Stimulated activated naive CD8-positive, alpha-beta T cell treated with anti-CD3 and anti-CD28 coated beads, Interleukin-15, Interleukin-2, amounts not matched to agents 100 U/mL and 50 U/mL, for 24 hours (primary cell): Measurements from ENCODE around the gene TMEM217.
"Not testable (repeated sequence)": the region's sequence is repeated elsewhere in the genome, so short reads cannot be mapped to it uniquely, and the experiment has no call there.

ENCODE experiments used
- ATAC-seq: fragments of 150-1000 bp; cut with Tn5 transposase; one replicate; pipeline ENCODE4 v1.10.0; 2021
- DNase-seq: peaks from one replicate; pipeline ENCODE4 v3.0.0; 2021

The TMEM217 gene

DNA sequence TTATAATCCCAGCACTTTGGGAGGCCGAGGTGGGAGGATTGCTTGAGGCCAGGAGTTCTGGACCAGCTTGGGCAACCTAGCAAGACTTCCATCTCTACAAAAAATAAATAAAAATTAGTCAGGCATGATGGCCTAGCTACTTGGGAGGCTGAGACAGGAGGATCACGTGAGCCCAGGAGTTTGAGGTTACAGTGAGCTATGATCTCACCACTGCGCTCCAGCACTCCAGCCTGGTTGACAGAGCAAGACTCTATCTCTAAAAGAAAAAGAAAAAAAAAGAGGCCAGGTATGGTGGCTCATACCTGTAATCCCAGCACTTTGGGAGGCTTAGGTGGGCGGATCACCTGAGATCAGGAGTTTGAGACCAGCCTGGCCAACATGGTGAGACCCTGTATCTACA lies 77.3 kb downstream of the TMEM217 start:
- not testable (repeated sequence) for ATAC-seq, DNase-seq

DNA sequence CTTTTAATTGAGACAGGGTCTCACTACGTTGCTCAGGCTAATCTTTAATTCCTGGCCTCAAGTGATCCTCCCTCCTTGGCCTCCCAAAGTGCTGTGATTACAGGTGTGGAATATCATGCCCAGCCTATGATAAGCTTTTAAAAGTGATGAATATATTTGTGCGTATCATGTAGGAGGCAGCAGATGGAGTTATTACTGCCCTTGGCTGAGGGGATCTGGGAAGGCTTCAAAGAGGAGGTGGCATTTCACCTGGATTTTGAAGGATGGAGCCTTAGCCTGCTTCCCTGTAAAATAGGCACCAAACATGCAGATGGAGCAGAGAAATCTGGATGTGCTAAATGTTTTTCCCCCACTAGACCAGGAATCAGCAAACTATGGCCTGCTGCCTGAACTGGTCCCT lies 77.9 kb downstream of the TMEM217 start:
- no peak for DNase-seq
- ATAC-seq = no peak

DNA sequence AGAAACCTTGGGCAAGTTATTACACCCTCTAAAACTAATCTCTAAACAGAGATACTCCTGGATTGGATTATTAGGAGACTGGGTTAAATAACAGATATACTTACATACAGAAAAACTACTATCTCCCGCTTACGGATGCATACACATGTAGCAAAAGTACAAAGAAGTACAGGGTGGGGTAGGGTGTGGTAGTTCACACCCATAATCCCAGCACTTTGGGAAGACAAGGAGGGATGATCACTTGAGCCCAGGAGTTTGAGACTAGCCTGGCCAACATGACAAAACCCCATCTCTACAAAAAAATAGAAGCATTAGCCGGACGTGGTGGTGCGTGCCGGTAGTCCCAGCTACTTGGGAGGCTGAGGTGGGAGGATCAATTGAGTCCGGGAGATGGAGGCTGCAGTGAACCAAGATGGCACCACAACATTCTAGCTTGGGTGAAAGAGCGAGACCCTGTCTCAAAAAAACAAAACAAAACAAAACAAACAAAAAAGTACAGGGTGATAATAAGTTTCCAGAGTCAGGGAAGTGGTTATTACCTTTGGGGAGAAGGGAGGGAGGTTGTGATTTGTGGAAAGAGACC lies 79.9 kb downstream of the TMEM217 start:
- ATAC-seq (no peak), DNase-seq (no peak)

- ATAC-seq (no peak), DNase-seq (no peak)
Measured at GRCh38 chr6:37177077-37177934, 80.6 kb downstream of the TMEM217 start.

DNA sequence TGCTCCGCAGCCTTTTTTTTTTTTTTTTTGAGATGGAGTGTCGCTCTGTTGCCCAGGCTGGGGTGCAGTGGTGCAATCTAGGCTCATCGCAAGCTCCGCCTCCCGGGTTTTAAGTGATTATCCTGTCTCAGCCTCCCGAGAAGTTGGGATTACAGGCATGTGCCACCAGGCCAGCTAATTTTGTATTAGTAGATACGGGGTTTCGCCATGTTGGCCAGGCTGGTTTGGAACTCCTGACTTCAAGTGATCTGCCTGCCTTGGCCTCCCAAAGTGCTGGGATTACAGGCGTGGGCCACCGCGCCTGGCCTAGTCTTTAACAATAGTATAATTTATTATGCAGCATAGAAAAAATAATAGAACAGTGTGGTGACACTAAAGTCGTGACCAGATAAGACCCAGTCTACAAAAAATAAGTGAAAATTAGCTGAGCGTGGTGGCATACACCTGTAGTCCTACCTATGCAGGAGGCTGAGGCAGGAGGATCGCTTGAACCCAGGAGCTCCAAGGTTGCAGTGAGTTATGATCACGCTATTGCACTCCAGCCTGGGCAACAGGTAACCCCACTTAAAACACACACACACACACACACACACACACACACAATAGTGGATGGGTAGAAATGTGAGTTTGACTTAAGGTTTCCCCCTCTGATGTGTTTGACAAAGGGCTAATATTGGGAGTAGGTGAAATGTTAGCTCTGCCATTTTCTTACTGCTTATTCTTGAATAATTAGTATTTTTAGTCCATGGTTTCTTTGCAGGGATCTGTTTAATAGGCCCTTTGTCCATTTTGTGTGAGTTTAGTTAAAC lies 81.5 kb downstream of the TMEM217 start:
- DNase-seq (no peak), ATAC-seq (no peak)

DNA sequence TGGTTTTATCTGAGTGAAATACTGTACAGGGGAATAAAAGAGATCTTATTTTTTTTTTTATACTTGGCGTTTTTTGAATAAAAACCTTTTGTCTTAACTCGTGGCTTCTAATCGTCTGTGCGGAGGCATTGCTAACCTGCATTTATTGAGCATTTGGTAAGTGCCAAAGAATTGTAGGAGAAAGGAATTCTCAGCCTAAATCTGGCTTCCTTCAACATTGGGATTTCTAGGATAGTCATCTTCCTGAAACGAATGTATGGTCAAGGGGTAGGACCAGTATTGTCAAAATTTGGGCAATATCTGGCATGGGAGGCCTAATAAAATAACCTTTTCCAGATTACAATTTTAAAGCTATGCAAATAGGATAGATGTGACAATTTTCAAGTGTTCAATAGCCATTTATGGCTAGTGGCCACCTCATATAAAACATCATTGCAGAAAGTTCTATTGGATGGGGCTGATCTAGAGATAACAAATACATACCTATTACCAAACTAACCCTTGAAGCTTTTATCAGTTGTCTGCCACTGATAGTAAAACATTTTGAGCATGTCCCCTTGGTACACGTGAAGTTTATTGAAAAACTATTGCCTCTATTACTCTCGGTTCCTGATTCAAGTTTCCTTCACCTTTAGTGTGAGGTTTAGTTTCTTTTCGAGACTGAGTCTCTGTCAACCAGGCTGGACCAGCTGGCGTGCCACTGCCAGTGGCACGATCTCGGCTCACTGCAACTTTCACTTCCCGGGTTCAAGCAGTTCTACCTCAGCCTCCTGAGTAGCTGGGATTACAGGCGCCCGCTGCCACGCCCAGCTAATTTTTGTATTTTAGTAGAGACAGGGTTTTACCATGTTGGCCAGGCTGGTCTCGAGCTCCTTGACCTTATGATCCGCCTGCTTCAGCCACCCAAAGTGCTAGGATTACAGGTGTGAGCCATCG lies 82.3 kb downstream of the TMEM217 start:
- ATAC-seq (no peak), DNase-seq (no peak)

DNA sequence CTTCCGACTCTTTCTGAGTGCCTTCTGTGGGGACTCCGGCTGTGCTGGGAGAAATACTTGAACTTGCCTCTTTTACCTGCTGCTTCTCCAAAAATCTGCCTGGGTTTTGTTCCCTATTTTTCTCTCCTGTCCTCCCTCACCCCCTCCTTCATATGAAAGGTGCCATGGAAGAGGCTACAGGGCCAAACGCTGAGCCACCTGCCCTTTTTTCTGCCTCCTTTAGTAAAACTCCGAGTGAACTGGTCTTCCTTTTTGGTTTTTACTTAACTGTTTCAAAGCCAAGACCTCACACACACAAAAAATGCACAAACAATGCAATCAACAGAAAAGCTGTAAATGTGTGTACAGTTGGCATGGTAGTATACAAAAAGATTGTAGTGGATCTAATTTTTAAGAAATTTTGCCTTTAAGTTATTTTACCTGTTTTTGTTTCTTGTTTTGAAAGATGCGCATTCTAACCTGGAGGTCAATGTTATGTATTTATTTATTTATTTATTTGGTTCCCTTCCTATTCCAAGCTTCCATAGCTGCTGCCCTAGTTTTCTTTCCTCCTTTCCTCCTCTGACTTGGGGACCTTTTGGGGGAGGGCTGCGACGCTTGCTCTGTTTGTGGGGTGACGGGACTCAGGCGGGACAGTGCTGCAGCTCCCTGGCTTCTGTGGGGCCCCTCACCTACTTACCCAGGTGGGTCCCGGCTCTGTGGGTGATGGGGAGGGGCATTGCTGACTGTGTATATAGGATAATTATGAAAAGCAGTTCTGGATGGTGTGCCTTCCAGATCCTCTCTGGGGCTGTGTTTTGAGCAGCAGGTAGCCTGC lies 83.2 kb downstream of the TMEM217 start:
- ATAC-seq = no peak
- no peak for DNase-seq

GRCh38 chr6:37174196-37174514 lies 83.8 kb downstream of the TMEM217 start:
- ATAC-seq = no peak
- no peak for DNase-seq

- peak; percentile 54 for DNase-seq
- ATAC-seq = peak; percentile 40
Measured at GRCh38 chr6:37173493-37174195, 84.3 kb downstream of the TMEM217 start.

DNA sequence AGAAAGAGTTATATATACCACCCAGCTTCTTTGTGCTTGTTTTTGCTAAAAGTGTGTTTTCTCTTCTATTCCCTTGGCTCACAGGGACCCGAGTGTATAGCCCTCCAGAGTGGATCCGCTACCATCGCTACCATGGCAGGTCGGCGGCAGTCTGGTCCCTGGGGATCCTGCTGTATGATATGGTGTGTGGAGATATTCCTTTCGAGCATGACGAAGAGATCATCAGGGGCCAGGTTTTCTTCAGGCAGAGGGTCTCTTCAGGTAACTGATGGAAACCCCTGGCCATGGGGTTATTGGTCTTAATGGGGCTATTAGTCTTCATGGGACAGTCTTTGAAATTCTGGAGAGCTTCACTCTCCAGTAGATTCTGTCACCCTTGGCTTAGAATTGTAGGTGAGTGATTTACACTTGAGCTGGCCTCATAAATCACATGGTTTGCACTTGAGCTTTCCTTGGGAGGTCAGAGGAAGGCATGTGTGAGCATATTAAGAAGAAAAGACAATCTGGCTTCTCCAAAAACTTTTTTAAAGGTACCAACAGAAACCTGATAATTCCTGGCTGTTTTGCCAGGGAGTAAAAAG lies 84.9 kb downstream of the TMEM217 start:
- ATAC-seq (no peak), DNase-seq (no peak)

DNA sequence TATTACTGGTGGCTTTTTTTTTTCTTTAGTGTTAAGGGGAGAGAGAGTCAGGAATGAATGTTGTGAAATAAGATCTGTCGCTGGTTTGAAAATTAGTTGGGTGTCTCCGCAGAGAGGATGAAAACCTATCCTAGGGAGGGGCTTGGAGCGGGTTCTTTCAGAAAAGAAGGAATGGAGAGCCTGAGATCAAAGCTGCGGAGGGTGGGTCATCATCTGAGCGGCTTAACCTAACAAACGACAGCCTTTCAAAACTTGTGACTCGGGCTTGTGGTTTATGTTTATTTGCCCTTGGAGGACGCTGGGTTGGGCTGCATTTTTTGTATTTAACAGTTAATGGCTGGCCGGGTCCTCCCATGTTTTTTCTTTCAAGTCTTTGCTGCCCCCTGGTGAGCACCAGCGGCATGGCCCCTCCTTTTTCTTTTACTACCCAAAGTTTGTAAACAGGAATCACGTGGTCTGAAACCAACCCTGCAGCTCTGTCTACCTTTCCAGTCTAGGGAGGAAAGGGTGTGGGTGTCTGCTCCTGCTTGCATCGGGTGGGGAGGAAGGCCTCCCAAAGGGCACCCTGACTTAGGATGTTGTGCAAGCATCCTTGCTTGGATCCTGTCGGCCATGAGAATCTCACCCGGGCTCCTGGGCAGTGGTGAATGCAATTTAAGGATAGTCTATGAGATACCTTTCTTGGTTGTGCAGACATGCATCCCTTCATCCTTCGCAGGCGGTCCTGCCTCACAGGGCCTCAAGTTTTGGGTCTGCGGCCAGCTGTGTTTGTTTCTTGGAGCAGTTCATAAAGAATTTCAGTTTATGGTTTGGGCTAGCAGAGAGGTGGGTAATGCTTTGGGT lies 85.8 kb downstream of the TMEM217 start:
- ATAC-seq = peak; percentile 1
- peak; percentile 87 for DNase-seq

DNA sequence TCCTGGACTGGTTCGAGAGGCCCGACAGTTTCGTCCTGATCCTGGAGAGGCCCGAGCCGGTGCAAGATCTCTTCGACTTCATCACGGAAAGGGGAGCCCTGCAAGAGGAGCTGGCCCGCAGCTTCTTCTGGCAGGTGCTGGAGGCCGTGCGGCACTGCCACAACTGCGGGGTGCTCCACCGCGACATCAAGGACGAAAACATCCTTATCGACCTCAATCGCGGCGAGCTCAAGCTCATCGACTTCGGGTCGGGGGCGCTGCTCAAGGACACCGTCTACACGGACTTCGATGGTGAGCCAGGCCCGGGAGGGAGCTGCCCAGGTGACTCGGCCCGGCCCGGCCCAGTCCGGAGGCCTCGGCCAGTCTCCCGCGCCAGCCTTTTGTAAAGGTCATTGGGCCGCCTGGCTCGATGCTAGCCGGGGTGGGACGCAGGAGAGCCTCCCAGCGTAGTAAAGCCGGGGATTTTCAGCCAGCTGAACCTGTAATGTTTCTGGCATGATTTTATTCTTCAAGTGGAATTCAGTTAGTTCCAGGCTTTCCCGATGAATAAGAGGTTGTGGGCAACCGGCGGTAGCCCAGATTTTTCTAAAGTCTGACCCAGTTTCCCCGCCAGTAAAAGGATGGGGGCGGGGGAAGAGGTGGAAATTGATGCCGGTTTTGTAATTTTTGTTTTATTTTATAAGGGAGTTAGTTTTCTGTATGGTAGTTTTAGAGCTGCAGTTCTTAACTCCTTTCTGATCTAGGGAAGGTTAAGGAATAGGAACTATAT lies 86.6 kb downstream of the TMEM217 start:
- ATAC-seq = no peak
- peak; percentile 45 for DNase-seq

DNA sequence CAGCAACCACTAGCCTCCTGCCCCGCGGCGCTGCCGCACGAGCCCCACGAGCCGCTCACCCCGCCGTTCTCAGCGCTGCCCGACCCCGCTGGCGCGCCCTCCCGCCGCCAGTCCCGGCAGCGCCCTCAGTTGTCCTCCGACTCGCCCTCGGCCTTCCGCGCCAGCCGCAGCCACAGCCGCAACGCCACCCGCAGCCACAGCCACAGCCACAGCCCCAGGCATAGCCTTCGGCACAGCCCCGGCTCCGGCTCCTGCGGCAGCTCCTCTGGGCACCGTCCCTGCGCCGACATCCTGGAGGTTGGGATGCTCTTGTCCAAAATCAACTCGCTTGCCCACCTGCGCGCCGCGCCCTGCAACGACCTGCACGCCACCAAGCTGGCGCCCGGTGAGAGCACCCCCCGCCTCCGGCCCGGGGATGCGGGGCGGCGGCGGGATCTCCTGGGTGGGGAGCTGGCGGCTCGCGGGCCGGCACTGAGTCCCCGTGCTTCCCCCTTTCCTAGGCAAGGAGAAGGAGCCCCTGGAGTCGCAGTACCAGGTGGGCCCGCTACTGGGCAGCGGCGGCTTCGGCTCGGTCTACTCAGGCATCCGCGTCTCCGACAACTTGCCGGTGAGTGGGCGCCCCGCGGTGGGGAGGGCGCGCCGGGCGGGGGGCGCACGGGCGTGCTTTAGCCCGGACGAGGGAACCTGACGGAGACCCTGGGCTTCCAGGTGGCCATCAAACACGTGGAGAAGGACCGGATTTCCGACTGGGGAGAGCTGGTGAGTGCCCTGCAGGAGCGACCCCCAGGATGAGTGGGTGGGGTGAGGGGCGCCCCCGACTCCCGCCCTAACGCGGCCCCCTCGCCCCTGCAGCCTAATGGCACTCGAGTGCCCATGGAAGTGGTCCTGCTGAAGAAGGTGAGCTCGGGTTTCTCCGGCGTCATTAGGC lies 87.4 kb downstream of the TMEM217 start:
- DNase-seq (peak; percentile 67), ATAC-seq (no peak)

DNA sequence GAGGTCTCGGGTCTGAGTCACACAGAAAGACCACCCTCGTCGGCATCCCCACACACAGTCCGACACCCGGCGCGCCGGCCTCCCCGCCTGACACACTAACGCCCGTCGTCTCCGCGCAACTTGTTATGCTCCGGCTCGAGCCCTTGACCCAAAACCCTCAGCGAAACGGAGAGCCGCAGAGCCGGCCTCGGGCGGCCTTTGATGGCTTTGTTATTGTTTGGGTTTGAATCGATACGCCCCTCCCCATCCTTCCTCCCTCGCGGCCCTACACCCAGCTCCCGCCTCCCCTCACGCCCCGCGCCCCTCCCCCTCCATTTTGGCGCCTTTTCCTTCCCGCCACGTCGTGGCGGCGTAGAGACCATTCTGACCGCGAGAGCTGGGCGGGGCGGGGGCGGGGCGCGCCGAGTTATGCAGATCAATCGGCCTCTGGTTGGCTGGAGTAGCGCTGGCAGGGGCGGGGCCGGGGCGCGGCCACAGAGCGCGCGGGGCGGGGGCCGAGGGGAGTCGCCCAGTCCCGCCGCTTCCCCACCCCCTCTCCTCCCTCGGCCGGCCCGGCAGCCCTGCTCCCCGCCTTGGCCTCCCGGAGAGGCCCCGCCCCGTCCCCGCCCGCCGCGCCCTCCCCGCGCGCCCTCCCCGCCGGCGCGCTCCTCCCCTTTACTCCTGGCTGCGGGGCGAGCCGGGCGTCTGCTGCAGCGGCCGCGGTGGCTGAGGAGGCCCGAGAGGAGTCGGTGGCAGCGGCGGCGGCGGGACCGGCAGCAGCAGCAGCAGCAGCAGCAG lies 88.3 kb downstream of the TMEM217 start, which contains the start of gene PIM1:
TSS of gene PIM1 (plus strand) at position 657 of the 777 bp plus-strand sequence. CDS start 424 bp downstream, outside the sequence.
- DNase-seq = peak; percentile 100
- peak; percentile 84 for ATAC-seq

DNA sequence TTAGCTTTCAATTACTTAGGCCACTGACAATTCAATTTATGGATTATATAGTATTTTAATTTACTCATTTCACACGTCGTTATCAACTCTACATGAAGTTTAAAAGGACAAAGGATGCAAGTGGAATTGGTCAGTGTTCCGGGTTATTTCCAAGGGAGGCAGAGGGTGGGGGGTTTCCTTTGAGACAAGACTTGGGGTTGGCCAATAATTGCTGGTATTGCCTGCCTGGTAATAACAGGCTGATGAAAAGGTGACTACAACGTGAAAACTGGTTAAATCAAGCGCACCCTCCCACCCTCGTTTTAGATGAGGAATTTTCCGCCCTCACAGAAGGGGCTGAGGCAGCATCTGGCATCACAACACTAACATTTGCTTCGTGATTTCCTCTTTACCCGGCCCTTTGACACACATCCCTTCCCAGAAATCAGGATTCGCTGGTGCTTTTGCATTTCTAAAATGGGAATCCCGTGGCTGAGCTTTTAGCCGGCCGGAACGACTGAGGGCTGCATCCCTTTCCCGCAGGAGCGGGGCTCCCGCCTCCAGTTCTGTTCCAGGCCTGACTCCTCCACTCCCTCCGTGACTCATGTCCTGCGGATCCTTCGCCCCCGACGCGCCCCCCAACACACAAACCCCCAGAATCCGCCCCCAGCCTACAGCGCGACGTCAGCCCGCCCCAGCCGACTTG lies 89.0 kb downstream of the TMEM217 start:
- ATAC-seq (no peak), DNase-seq (peak; percentile 43)
